NCI-H187 (cell line): ENCODE results near the gene PLCB1.

Source experiments
- DNase-seq, 2 experiments: peaks; one replicate each; lab custom pipeline; 2025; lab: John Stamatoyannopoulos, UW

The PLCB1 gene

GRCh38 chr20:8880085-8880853 is 748.2 kb downstream of the PLCB1 start:
- no peak for DNase-seq

GRCh38 chr20:8891039-8891438 is 759.0 kb downstream of the PLCB1 start:
- DNase-seq = no peak

- DNase-seq = no peak
Measured at GRCh38 chr20:8895472-8895871, 763.4 kb downstream of the PLCB1 start.

GRCh38 chr20:8898823-8899222 is 766.8 kb downstream of the PLCB1 start:
- no peak for DNase-seq

- no peak for DNase-seq
Measured at GRCh38 chr20:8901237-8902025, 769.4 kb downstream of the PLCB1 start.

GRCh38 chr20:8903655-8904605 is 771.9 kb downstream of the PLCB1 start:
- no peak for DNase-seq

GRCh38 chr20:8909596-8909995 is 777.5 kb downstream of the PLCB1 start:
- DNase-seq = no peak

- no peak for DNase-seq
Measured at GRCh38 chr20:8912096-8912495, 780.0 kb downstream of the PLCB1 start.

GRCh38 chr20:8912731-8913130 is 780.7 kb downstream of the PLCB1 start:
- no peak for DNase-seq

- no peak for DNase-seq
Measured at GRCh38 chr20:8913456-8913855, 781.4 kb downstream of the PLCB1 start.

GRCh38 chr20:8914421-8914820 is 782.4 kb downstream of the PLCB1 start:
- DNase-seq = no peak

GRCh38 chr20:8917084-8917483 is 785.0 kb downstream of the PLCB1 start:
- DNase-seq = no peak

- DNase-seq = no peak
Measured at GRCh38 chr20:8918145-8918544, 786.1 kb downstream of the PLCB1 start.

GRCh38 chr20:8924539-8924938 is 792.5 kb downstream of the PLCB1 start:
- no peak for DNase-seq

- DNase-seq = no peak
Measured at GRCh38 chr20:8930726-8931125, 798.7 kb downstream of the PLCB1 start.

- DNase-seq = no peak
Measured at GRCh38 chr20:8932192-8933165, 800.4 kb downstream of the PLCB1 start.

- no peak for DNase-seq
Measured at GRCh38 chr20:8933381-8933807, 801.3 kb downstream of the PLCB1 start.

- no peak for DNase-seq
Measured at GRCh38 chr20:8934362-8934761, 802.3 kb downstream of the PLCB1 start.
